Stimulated activated CD4-positive, alpha-beta T cell treated with anti-CD3 and anti-CD28 coated beads, Interleukin-1b, Interleukin-23, amount 100 ng/mL, for 4 hours (primary cell): ENCODE data around the gene PRSS56.

Experiments used
- DNase-seq, 2 donors: peaks; one replicate each; pipeline ENCODE4 v3.0.0-alpha.2; 2020; ENCODE audit warnings: low read depth in 2 of 2

PRSS56 gene

DNA sequence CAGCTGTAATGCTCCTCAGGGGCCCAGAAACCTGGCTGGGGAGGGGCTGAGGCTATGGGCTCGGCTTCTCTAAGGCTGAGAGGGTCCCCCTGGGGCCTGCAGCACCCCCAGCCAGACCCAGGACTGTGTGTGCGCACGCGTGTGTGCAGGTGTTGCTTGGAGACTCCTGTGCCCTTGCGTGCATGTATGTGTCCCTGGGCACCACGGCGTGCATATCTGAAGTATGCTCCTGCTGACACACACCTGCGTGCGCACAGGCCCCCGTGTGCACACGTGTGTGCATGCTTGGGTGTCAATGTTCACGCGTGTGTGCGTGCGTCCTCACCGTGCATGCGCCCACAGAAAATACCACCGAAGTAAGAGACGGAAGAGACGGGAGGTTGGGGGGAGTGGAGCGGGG is 17.7 kb upstream of the PRSS56 start:
- no peak for DNase-seq

DNA sequence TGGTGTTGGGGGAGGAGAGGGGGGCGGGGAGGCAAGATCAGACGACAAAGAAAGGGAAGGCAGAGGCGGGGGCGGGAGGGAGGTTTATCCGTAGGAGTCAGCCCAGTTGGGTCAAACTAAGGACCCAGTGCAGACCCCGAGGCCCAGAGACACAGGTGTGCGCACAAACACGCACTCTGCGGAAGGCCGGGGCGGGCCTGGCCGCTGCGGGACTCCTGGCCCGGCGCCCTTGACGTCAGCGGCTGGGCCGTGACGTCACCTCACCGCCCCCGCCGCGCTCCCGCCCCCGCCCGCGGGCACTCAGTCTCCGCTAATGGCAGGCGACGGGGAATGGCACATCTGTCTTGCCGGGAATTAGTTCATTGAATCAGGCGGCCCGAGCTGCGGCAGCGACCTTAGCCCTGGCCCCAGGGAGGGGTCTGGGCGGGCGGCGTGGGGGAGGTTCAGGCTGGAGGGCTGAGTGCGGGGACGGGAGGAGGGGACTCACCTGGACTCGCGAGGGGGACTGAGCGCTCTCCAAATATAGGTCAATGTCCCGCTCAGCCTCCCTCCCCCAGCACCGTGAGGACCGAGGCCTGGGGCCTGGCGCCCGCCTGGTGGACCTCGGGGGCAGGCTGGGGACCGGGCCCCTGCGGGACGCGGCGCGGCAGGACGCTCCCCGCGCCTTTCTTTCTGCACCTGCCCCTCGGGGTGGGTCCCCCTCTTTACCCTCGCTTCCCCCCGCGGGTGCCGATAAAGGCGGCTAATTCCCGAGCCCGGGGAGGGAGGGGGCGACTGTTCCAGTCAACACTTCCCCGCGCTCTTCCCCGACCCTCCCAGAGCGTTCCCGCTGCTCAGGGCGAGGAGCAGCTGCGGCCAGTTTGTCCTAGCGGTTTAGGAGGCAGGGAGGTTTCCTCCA is 17.0 kb upstream of the PRSS56 start:
- peak; percentile 29 to 36 for DNase-seq

DNA sequence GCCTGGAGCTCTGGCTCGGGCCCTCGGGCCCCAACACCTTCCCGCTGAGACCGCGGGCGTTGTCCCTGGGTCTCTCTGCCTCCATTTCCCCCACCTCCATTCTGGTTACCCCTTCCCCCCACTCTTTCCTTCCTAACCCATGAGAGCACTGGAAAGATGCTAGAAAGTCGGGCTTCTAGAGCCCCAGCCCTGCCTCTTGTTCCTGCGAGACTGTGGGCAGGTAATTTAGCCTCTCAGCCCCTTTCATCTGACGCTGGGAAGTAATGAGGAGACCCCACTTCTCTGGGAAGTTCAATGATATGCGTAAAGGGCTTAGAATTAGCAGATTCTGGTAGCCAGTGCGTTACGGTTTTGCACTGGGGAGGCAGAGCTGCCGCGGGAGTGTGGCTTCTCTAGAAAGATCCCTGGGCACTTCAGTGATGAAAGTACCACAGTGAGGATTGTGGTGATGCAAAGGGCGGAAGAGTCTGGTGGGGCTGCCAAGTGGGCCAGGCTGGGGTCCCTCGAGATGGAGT is 16.3 kb upstream of the PRSS56 start:
- DNase-seq = no peak

DNA sequence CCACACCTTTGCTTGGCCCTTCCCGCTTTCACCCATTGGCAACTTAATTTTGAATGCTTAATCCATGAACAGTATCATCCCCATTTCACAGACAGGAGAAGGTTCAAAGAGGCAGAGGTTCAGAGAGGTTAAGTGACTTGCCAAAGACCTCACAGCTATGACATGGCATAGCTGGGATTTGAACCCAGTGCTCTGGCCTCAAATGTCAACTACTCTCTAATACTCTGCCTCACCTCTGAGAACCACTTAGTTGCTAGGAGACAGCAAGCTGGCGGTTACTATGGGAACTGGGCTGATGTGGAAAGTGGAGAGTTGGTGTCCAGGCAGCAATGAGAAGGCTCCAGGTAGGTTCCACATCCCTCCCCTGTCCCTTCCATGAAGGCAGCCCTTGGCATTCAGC is 15.8 kb upstream of the PRSS56 start:
- DNase-seq = no peak

DNA sequence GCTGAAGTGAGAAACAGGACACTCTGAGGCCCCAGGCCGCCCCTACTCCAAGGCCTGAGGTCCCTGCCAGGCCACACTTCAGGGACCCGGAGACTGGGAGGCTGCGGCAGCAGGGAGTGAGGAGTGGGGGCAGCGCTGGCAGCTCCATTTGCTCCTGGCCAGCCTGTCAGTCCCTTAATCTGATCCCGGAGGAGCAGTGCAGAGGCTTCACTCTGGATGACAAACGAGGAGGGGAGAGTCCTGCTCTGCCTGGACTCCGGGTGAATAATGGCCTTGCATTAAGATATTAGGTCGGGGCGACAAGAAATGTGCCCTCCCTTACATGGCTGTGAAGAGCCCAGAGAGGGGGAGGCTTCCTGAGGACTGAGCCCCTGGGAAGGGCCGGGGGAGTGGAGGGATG is 14.3 kb upstream of the PRSS56 start:
- DNase-seq = no peak

DNA sequence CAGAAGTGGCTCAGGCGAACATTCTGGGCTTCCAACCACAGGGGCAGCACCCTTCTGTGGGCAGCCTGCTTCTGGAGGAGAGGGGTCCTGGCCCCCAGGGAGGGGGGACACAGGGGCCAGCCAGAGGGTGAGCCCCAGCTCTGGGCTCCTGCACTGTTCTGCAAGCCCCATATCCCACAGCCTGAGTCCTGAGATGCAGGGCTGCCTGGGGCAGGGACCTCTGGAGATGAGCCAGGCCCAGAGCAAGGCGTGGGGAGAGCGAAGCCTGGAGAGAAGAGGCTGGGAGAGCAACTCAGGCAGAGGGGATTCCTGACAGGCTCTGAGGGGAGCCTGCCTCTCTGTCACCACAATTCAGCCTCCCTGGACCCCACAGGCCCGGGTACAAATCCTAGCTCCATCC is 13.5 kb upstream of the PRSS56 start:
- DNase-seq = no peak

DNA sequence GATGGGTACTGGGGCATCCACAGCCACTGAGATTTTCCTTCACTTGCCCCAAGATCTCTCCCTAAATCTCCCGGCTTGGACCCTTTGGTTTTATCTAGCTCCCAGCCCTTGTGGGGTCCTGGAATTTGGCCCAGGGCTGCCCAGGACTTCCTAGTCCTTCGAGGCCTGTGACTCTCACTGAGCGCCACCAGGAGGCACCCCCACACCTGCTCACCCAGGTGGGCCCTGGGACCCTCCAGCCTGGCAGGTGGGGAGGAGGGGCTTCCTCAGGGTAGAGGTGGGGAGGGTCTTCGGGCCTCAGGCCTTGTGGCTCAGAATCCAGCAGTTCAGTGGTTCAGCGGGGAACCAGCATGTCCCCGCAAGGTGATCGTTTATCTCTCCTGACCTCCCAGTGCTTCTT is 11.9 kb upstream of the PRSS56 start:
- DNase-seq = no peak

DNA sequence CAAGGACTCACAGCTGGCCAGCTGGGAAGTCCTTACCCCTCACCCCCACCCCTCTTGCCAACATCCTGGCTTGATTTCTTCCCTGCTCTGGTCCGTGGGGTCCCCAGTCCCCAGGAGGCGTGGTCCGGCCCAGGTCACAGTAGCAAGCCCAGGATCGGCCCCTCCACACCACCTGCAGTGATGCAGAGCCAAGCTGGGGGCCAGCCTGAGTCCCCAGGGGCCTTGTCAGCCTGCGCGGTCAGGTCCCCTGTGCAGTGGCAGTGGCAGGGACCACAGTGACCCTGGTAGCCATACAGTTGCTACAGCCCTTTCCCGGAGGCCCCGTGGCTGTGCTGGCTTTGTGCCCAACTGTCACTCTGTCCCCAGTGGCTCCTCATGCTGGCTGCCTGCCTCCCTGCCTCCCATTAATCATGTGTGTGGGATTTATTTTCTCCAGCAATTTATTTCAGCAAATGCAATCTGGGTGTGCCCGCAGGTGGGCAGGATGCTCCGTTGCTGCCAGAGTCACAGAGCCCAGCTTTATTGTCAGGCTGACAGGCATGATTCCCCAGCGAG is 8.8 kb upstream of the PRSS56 start:
- no peak for DNase-seq

DNA sequence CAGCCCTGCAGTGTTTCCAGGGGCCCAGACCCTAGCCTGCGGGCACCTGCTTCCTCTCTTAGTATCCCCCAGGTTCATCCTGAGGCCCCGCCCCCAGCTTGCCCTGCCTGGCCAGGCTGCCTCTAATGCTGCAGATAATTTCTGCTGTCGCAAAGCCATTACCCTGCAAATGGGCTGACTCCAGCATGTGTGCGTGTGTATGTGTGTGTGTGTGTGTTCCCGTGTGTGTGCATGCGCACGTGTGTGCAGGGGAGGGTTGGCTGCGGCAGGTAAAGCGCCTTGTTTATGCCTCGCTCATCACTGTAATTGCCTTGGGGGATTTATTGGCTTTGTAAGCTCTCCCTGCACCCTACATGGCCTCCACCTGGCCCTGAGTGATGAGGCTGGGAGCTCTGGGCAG is 7.6 kb upstream of the PRSS56 start:
- no peak for DNase-seq

DNA sequence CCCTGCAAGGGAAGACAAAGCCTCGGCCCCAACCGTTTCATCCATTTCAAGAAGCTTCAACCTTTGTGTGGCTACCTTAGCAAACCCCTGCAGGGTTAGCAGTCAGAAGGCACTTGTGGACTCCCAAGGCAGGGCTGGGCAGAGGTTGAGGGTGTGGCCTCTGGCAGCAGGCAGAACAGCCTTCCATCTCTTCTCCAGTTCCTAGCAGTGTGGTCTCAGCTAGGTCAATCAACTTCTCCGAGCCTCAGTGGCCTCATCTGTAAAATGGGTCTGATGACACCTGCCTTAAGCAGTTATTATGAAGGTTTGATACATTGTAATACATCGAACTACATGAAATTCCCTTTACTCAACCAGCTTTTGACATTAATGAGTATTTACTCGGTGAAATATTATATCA is 6.8 kb upstream of the PRSS56 start:
- DNase-seq = no peak

DNA sequence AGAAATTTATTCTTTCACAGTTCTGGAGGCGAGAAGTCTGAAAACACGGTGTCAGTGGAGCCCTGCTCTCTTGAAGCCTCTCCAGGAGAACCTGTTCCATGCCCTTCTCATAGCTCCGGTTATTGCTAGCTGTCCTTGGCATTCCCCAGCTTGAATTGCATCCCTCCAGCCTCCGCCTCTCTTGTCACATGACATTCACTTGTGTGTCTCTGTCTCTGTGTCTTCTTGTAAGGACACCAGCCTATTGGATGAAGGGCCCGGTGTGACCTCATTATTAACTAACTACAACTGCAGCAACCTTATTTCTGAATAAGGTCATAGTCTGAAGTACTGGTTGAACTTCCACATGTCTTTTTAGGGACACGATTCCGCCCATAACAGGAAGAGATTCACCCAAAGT is 4.5 kb upstream of the PRSS56 start:
- no peak for DNase-seq

DNA sequence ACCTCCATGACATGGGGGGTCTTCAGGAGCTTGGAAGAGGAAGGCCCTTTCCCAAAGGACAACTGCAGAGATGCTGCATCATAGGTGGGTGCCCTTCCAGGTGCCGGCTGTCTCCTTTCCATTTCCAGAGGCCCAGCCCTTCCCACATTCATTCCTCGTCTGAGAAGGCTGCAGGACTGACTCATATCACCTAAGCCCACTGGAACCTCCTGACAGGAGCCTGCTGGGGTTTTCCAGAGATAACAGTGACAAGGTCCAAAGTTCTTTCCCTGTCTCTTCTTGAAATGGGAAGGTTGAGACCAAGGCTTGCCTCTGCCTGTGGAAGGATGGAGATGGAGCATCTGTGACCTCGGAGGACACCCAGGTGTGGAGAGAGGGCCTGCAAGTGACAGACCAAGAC is 3.6 kb upstream of the PRSS56 start:
- no peak for DNase-seq

DNA sequence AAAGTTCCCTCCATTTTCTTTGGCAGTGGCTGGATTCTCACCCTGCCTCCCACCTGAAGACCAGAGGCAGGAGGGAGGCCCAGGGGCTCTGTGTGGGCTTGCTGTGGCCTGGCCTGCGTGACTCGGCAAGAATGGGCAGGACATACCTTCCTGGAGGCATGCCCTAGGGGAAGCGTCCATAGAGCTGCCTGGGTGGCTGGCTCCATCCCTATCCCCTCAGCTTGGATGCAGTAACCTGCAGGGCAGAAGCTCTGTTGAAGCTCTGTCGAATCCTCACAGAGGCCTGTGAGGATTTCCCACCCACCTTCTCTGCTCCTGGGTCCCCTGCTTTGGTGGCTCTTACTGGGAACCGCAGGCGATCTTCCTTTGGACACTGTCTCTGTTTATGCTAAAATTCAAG is 1.3 kb upstream of the PRSS56 start:
- no peak for DNase-seq

DNA sequence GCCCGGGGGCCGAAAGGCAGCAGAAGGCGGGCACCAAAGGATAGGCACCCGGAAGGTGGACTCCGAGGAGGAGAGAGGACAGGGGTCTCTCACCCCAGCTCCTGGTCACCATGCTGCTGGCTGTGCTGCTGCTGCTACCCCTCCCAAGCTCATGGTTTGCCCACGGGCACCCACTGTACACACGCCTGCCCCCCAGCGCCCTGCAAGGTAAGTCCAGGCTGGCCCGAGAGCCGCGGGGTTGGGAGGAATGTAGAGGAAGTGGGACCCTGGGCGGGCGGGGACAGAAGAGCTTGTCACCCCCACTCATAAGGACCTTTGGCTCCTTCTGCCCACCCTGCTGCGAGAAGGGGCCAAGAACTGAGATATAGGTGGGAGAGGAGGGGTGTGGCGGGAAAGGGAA is 301 bp downstream of the PRSS56 start:
- no peak for DNase-seq

DNA sequence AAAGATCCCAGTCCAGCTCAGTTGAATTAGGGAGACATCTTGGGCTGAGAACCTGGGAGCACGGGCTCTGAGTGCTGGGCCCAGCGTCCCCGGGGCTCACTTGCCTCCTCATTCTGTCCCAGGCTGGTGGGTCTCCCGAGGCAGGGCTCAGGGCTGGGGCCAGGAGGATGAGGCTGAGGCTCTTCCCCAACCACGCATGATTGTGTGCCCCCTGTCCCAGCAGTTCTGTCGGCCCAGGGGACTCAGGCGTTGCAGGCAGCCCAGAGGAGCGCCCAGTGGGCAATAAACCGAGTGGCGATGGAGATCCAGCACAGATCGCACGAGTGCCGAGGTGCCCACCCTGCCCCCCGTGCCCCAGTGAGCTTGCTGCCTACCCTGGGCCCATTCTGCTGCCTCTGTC is 910 bp downstream of the PRSS56 start:
- no peak for DNase-seq

DNA sequence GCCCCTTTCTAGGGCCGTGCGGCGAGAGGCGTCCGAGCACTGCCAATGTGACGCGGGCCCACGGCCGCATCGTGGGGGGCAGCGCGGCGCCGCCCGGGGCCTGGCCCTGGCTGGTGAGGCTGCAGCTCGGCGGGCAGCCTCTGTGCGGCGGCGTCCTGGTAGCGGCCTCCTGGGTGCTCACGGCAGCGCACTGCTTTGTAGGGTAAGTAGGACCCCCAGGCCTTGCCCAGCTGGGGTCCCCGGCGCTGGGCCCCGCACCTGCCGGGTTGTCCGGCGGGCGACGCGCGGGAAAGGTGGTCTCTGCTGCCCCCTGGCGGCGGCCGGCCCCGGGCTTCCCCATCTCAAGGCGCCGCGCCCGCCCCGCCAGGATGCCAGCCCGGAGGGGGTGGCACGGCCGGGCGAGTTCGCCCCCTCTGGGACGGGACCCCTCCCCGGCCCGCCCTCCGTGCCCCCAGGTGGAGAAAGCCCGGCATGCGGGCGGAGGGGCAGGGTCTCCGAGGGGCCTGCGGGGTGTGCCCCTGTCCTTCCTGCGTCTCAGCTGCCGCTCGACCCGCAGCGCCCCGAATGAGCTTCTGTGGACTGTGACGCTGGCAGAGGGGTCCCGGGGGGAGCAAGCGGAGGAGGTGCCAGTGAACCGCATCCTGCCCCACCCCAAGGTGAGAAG is 1.9 kb downstream of the PRSS56 start:
- DNase-seq = peak; percentile 66 to 76

DNA sequence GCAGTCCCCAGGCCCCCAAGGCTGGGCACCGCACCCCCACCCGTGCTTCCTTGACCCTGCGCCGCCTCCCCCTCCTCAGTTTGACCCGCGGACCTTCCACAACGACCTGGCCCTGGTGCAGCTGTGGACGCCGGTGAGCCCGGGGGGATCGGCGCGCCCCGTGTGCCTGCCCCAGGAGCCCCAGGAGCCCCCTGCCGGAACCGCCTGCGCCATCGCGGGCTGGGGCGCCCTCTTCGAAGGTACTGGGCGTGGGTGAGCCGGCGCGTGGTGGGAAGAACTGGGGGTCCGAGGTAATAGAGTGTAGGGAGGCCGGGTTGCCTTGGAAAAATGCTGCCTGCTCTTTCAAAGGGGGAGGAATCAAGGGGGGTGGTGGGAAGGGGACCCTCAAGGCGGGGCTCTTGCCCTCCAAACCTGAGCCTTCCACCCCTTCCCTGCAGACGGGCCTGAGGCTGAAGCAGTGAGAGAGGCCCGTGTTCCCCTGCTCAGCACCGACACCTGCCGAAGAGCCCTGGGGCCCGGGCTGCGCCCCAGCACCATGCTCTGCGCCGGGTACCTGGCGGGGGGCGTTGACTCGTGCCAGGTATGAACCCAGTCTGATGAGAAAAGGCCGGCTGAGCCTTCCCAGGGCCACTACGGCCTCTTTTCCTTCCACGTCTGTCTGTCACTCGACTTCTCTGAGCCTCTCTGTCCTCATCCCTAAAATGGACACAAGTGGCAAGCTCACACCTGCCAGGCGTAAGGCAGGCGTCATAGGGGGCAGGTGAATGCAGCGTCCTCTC is 2.6 kb downstream of the PRSS56 start:
- no peak for DNase-seq

DNA sequence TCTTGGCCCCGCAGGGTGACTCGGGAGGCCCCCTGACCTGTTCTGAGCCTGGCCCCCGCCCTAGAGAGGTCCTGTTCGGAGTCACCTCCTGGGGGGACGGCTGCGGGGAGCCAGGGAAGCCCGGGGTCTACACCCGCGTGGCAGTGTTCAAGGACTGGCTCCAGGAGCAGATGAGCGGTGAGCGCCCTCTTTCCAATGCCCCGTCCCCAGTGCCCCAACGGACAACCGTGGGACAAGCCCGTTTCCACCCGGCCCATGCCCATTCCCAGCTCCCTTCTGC is 3.2 kb downstream of the PRSS56 start:
- no peak for DNase-seq

DNA sequence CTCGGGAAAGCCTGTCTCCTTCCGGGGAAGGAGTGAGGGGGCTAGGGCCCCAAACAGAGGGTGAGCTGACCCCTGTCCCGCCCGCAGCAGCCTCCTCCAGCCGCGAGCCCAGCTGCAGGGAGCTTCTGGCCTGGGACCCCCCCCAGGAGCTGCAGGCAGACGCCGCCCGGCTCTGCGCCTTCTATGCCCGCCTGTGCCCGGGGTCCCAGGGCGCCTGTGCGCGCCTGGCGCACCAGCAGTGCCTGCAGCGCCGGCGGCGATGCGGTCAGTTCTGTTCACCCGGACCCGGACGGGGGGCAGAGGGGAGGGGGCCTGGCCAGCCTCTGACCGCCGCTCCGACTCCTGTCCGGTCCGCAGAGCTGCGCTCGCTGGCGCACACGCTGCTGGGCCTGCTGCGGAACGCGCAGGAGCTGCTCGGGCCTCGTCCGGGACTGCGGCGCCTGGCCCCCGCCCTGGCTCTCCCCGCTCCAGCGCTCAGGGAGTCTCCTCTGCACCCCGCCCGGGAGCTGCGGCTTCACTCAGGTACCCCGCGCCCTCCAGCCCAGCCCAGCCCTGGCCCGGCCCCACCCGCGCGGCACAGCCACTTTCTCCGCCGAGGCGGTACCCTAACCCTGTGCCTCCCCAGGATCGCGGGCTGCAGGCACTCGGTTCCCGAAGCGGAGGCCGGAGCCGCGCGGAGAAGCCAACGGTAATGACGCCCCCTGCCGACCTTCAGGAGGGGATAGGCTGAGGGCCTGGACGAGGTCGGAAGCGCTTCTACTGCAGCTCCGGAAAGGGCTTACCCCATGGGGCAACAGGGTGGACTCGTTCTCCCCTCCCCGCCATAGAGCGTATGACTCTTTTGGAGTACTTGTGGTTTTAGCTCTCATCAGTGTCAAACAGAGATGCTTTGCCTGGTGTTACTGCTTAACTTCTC is 3.8 kb downstream of the PRSS56 start:
- DNase-seq = peak in 1 of 2 donors; percentile 23

DNA sequence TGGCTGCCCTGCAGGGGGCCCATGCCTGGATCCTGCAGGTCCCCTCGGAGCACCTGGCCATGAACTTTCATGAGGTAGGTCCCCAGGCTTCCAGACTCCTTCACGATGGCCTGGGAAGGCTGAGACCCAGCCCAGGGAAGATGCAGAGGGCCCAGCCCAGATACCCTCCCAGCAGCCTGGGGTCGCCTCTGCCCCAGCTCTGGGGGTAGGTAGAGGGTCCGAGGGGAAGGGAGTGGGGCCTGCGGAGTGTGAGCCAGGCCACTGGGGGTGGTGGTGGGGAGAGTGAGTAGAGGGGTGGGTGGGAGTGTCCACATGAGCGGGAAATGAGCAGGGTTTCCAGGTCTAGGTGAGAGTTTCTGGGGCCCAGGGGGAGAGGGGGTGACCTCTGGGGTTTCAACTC is 4.6 kb downstream of the PRSS56 start:
- DNase-seq = no peak

DNA sequence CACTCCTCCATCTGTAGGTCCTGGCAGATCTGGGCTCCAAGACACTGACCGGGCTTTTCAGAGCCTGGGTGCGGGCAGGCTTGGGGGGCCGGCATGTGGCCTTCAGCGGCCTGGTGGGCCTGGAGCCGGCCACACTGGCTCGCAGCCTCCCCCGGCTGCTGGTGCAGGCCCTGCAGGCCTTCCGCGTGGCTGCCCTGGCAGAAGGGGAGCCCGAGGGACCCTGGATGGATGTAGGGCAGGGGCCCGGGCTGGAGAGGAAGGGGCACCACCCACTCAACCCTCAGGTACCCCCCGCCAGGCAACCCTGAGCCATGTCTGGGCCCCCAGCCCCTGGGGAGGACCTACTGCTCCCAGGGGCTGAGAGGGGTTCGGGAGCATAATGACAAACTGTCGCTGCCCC is 5.0 kb downstream of the PRSS56 start:
- DNase-seq = no peak
